Measurements from ENCODE around the gene MIDN. TPM values are rescaled to one million over a fixed set of nuclear protein-coding genes. Genes with fewer than 3 reads are reported as not detected.

MIDN gene
- polyA plus RNA-seq, 1 donor from 2014 or later, result 24.8 TPM

DNA sequence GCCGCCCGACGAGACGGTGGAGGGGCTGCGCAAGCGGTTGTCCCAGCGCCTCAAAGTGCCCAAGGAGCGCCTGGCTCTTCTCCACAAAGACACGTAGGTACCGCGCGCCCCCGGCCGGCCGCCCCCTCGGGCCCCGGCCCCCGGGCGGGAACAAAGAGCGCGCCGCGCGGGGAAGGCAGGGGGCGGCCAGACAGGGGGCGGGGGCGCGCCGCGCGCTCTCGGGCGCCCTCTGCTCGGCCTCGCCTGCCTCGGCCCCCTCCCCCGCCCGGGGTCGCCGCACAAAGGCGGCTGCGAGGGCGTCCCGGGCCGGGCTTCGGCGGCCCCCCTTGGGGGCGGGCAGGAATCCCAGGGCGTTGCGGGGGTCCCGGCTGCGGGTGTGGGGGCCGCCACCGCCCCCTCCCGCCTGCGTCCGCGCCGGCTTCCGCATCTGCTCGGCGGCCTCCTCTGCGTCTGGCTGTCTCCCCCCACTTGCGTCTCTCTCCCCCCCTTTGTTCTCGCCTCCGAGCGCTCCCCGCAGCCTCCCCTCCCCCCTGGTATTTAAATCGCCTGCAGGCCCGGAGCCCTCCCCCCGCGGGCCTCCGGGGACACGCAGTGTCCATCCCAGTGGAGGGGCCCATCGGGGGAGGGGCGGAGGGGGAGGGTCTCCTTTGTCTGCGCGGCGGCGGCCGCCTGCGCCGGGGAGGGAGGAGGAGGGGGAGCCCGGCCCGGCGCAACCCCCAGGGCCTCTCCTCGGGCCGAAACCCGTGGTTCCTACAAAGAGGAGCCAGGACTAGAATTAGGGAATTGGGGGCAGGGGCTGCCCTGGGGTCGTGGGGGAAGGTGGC is 2.3 kb downstream of the MIDN start:
- peak overlapping the region; percentile 99 for H3K9ac ChIP-seq (ENCODE audit: low read length)
- H3K27ac ChIP-seq (ENCODE audit: low read length), result peak overlapping the region; percentile 98
- H3F3A ChIP-seq (ENCODE audit: insufficient read depth, low read length, poor library complexity, severe bottlenecking), result no peaks in the 10 kb centered on the region
- H2AFZ ChIP-seq (ENCODE audit: low read depth, low read length), result no peak overlapping the region
- H3K79me2 ChIP-seq (replicated peaks; ENCODE audit: insufficient read depth, low read length), result peaks cover 58% of the 10 kb centered on the region
- peak overlapping the region; percentile 93 for H3K4me3 ChIP-seq (ENCODE audit: low read length)
- peak overlapping the region; percentile 86 for H3K4me2 ChIP-seq (ENCODE audit: low read length)
- no peaks in the 10 kb centered on the region for H3K27me3 ChIP-seq (ENCODE audit: insufficient read depth, low read depth, low read length)
- peaks cover 4% of the 10 kb centered on the region for H4K20me1 ChIP-seq (ENCODE audit: insufficient read depth)
- TF ChIP-seq RAD21 (conservative IDR thresholded peaks at IDR 0.05) (no peak), MXI1 (conservative IDR thresholded peaks at IDR 0.05; ENCODE audit: poor library complexity, severe bottlenecking) (no peak), TAF1 (IDR thresholded peaks at IDR 0.05; ENCODE audit: low read depth) (no peak), POLR2AphosphoS5 (IDR thresholded peaks at IDR 0.05) (peak; percentile 49), EP300 (conservative IDR thresholded peaks at IDR 0.05; ENCODE audit: poor library complexity, severe bottlenecking) (peak; percentile 60), EZH2 (IDR thresholded peaks at IDR 0.05; ENCODE audit: borderline replicate concordance, insufficient read depth, low read length, poor library complexity, severe bottlenecking) (no peak), SMC3 (conservative IDR thresholded peaks at IDR 0.05; ENCODE audit: poor library complexity) (no peak)
- TF ChIP-seq, protein P1, sequence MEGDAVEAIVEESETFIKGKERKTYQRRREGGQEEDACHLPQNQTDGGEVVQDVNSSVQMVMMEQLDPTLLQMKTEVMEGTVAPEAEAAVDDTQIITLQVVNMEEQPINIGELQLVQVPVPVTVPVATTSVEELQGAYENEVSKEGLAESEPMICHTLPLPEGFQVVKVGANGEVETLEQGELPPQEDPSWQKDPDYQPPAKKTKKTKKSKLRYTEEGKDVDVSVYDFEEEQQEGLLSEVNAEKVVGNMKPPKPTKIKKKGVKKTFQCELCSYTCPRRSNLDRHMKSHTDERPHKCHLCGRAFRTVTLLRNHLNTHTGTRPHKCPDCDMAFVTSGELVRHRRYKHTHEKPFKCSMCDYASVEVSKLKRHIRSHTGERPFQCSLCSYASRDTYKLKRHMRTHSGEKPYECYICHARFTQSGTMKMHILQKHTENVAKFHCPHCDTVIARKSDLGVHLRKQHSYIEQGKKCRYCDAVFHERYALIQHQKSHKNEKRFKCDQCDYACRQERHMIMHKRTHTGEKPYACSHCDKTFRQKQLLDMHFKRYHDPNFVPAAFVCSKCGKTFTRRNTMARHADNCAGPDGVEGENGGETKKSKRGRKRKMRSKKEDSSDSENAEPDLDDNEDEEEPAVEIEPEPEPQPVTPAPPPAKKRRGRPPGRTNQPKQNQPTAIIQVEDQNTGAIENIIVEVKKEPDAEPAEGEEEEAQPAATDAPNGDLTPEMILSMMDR (IDR thresholded peaks at IDR 0.05; ENCODE audit: poor library complexity, severe bottlenecking), result no peak
- TF ChIP-seq, protein P2, sequence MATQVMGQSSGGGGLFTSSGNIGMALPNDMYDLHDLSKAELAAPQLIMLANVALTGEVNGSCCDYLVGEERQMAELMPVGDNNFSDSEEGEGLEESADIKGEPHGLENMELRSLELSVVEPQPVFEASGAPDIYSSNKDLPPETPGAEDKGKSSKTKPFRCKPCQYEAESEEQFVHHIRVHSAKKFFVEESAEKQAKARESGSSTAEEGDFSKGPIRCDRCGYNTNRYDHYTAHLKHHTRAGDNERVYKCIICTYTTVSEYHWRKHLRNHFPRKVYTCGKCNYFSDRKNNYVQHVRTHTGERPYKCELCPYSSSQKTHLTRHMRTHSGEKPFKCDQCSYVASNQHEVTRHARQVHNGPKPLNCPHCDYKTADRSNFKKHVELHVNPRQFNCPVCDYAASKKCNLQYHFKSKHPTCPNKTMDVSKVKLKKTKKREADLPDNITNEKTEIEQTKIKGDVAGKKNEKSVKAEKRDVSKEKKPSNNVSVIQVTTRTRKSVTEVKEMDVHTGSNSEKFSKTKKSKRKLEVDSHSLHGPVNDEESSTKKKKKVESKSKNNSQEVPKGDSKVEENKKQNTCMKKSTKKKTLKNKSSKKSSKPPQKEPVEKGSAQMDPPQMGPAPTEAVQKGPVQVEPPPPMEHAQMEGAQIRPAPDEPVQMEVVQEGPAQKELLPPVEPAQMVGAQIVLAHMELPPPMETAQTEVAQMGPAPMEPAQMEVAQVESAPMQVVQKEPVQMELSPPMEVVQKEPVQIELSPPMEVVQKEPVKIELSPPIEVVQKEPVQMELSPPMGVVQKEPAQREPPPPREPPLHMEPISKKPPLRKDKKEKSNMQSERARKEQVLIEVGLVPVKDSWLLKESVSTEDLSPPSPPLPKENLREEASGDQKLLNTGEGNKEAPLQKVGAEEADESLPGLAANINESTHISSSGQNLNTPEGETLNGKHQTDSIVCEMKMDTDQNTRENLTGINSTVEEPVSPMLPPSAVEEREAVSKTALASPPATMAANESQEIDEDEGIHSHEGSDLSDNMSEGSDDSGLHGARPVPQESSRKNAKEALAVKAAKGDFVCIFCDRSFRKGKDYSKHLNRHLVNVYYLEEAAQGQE (IDR thresholded peaks at IDR 0.05; ENCODE audit: borderline replicate concordance), result peak; percentile 62
- no peaks in the 10 kb centered on the region for H3K36me3 ChIP-seq (ENCODE audit: insufficient read depth, low read length)
- H3K9me2 ChIP-seq (ENCODE audit: insufficient read depth, low read length), result no peaks in the 10 kb centered on the region
- H3K9me3 ChIP-seq (ENCODE audit: low read length), result no peaks in the 10 kb centered on the region

DNA sequence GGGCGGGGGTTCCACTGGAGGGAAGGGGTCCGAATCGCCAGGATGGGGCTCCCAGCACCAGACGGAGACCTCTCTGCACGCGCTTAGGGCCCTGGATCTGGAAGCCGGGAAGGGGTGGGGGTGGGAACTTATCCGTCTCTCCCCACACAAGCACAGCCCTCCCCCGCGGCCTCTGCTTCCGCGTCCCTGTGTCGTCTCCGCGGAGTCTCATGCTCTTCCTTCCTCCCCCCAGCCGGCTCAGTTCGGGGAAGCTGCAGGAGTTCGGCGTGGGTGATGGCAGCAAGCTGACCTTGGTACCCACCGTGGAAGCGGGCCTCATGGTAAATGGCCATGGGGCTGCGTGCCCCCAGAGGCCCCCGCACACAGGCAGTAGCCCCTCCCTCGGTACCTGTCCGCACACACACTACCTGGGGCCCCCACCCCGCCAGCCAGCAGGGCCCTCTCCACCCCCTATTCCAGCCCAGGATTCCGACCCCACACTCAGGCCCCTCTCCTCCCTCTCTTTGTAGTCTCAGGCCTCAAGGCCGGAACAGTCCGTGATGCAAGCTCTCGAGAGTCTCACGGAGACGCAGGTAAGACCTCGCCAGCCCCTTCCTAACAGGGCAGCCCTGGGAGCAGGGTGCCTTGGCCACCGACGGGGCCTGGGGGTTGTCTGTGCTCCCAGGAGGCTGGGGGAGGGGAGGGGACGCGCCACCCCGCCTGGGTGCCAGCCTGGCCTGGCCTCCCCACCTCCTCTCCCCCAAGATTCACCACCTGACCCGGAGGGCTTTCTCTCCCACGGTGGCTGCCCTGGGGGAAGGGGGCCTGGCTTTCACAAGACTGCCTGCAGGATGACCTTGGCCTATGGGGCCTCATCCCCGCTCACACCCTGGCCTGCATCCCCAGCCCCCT is 3.2 kb downstream of the MIDN start:
- H3F3A ChIP-seq (ENCODE audit: insufficient read depth, low read length, poor library complexity, severe bottlenecking), result no peaks in the 10 kb centered on the region
- no peaks in the 10 kb centered on the region for H3K9me3 ChIP-seq (ENCODE audit: low read length)
- peak overlapping the region; percentile 86 for H3K4me2 ChIP-seq (ENCODE audit: low read length)
- peak overlapping the region; percentile 93 for H3K4me3 ChIP-seq (ENCODE audit: low read length)
- no peak overlapping the region for H2AFZ ChIP-seq (ENCODE audit: low read depth, low read length)
- peak overlapping the region; percentile 98 for H3K27ac ChIP-seq (ENCODE audit: low read length)
- peak overlapping the region; percentile 99 for H3K9ac ChIP-seq (ENCODE audit: low read length)
- no peaks in the 10 kb centered on the region for H3K36me3 ChIP-seq (ENCODE audit: insufficient read depth, low read length)
- H3K27me3 ChIP-seq (ENCODE audit: insufficient read depth, low read depth, low read length), result no peaks in the 10 kb centered on the region
- H4K20me1 ChIP-seq (ENCODE audit: insufficient read depth), result peaks cover 4% of the 10 kb centered on the region
- H3K9me2 ChIP-seq (ENCODE audit: insufficient read depth, low read length), result no peaks in the 10 kb centered on the region
- H3K79me2 ChIP-seq (replicated peaks; ENCODE audit: insufficient read depth, low read length), result peaks cover 58% of the 10 kb centered on the region
- TF ChIP-seq, protein P2 (IDR thresholded peaks at IDR 0.05; ENCODE audit: borderline replicate concordance), result peak; percentile 13
- TF ChIP-seq EZH2 (IDR thresholded peaks at IDR 0.05; ENCODE audit: borderline replicate concordance, insufficient read depth, low read length, poor library complexity, severe bottlenecking) (no peak), EP300 (conservative IDR thresholded peaks at IDR 0.05; ENCODE audit: poor library complexity, severe bottlenecking) (no peak), POLR2AphosphoS5 (IDR thresholded peaks at IDR 0.05) (no peak), RAD21 (conservative IDR thresholded peaks at IDR 0.05) (no peak), TAF1 (IDR thresholded peaks at IDR 0.05; ENCODE audit: low read depth) (no peak), MXI1 (conservative IDR thresholded peaks at IDR 0.05; ENCODE audit: poor library complexity, severe bottlenecking) (peak; percentile 41), SMC3 (conservative IDR thresholded peaks at IDR 0.05; ENCODE audit: poor library complexity) (no peak)
- TF ChIP-seq, protein P1 (IDR thresholded peaks at IDR 0.05; ENCODE audit: poor library complexity, severe bottlenecking), result no peak
